Left hindlimb (tissue), 1 donor: ENCODE data around the gene TP53AIP1.
A peak's percentile ranks its signal among the peaks of the same experiment; 100 is the strongest.

Source experiments
- DNase-seq: peaks from one replicate; pipeline ENCODE4 v3.0.0-alpha.2; 2018

The TP53AIP1 gene

DNA sequence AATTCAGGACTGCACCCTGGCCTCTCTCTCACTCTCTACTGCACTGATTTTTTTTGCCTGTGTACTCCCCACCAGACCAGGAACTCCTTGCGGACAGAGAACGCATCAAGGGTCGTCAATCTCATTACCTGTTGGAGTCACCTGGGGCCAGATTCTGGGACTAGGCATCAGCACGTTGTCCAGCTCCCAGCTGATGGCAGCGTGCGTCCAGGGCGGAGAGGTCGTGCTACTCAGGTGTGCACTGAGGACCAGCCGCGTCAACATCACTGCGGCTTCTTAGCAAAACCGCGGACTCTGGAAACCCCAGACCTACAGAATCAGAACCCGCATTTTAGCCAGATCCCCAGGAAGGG is 38.4 kb downstream of the TP53AIP1 start:
- no peak for DNase-seq

DNA sequence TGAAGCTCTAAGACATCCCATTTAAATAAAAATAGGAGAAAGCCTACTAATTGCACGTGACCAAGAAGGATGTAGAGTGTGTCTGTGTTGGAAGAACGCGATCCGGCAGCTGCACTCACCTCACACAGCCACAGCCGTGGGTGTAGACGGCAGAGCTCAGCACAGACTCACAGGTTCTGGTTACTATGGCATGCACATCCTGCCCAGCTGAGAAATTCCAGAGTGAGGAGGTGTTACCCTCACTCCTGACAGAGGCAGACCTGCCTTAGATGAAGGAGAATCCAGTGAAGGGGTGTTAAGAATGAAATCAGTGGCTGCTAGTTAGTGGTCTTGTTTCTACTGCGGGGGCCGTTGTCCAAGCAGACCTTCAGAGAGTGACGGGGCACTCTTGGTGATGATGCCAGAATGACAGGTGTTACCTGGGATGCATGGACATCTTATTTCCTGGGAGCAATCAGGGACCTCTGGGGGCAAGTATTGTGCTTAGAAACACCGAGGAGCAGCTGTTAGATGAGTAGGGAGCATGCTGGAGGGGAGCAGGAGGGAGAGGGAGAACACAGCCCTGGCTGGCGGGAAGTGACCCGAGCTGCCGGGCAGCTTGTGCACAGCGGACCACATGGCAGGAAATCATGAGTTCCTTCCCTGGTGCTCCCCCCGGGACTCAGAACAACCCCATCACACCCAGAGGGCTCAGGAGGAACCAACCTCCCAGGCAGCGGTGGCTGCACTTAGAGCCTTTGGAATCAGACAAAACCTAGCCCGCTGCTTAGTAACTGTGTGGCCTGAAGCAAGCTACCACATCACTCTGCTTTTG is 39.2 kb downstream of the TP53AIP1 start:
- DNase-seq = no peak

DNA sequence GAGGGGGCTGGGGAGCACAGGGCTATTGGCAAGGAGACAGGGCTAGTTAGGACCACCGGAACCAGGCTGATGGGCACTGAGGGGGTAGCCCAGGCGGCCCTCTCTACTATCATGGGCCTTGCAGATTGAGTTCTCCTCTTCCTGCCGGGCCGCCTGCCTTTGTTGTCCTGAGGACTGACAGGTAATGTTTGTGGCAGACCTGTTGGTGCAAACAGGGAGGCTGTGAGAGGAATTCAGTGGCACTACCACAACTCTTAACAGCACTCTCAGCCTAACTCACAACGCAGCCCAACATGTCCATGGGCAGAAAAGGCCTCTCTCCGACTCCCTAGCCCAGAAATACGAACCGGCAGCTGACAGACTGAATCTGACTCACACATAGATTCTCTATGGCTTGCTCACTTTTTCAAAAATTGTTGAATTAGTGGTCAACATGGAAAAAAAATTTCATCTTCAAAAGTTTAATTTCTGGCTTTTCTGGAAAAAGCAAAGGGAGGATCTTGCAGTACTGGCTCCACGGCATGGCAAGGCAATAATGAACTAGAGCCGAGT is 40.1 kb downstream of the TP53AIP1 start:
- no peak for DNase-seq

DNA sequence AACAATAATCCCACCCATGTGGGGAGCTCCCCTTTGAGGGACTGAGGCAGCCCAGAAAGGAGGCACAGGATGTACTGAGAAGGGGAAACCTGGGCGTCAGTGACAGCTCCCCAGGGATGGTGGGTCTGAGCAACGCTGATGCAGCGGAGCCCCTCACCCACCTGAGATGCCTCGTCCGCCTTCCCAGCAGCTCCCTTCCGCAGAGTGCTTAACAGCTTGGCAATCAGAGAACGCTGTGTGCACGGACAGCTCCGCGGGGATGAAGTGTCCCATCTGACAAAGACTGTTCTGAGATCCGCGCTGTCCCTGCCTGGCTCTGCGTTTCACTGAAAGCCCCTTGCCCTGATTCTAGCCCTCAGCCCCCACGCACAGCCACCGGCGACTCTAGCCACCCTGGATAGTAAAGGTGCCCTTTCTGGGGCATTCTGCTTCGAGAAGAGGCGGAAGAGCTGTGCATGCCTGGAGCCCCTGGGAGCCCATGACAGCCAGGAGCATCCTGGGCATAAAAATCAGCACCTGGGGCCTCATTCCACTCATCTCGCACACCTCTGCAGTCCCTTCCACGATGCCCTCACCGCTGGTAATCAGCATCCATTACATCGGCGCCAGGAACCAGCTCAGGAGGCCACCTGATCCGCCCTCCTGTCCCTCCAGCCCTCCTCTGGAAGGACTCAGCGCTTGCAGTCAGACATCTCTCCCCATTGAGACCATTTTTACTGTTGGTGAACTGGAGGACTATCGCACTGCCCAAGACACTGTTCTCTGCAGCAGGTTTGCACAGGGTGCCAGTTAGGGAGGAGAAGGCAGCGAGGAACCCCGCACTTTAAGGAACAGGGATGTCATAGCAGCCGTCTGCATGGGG is 40.8 kb downstream of the TP53AIP1 start:
- DNase-seq = no peak

DNA sequence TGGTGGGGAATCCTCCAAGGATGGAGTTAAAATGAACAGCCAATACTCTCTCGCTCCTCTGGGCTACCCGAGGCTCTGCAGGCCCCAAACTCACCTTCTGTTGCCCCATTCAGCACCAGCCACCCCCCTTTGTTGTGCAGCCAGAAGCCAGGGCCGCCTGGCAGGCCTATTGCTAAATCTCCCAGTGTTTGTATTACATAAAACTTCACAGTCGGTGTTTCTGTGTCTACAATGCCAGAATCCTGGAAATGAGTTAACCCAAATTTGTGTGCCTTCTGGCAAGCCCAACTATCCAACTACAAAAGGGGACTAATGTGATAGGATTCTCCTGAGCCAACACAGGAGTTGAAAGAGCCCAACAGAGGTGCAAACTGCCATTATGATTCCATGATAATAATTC is 42.2 kb downstream of the TP53AIP1 start:
- no peak for DNase-seq

DNA sequence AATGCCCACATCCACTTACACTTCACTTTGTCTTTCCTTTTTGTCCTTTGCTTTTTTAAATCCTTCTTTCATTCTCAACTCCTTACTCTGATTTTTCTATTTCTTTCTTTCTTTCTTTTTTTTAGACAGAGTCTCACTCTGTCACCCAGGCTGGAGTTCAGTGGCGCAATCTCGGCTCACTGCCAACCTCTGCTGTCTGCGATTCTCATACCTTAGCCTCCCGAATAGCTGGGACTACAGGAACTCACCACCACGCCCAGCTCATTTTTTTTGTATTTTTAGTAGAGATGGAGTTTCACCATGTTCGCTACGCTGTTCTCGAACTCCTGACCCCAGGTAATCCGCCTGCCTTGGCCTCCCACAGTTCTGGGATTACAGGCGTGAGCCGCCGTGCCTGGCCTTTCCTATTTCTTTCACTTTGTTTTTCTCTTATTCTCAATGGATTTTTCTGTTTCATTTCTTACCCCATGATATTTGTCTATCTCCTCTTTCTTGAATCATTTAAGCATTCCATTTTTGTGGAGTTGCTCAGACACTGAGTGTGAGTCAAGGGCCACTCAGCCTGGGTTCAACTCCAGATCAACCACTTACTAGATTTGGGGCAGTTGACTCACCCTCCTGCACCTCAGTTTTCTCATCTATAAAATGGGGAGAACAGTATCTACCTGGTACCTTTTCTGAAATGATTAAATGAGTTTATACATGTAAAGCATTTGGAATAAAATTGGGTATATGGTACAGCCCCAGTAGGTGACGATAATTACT is 43.9 kb downstream of the TP53AIP1 start:
- no peak for DNase-seq

DNA sequence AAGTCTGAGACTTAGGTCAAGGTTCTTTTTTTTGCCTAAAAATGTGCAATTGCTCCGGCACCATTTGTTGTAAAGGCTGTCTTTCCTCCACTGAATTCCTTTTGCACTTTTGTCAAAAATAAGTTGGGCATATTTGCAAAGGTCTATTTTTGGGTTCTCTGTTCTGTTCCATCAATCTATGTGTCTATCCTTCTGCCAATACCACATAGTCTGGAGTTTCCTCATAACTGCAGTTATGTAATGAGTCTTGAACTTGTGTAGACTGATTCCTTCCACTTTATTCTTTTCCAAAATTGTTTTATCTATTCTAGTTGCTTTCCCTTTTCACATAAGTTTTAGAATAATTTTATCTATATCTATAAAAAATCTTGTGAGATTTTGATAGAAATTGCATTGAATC is 44.8 kb downstream of the TP53AIP1 start:
- DNase-seq = no peak

DNA sequence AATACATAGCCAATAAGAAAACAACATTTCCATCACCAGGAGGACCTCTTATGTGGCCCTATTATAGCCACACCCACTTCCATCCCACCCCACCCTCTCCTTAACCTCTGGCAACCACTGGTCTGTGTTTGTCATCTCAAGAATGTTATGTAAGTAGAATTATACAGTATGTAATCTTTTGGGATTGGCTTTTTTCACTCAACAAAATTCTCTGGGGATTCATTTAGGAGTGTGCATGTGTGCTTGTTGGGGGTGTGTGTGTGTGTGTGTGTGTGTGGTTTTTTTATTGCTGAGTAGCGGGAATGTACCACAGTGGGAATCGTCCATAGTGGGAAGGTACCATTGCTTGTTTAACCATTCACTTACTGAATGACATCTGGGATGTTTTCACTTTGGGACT is 46.3 kb downstream of the TP53AIP1 start:
- no peak for DNase-seq

DNA sequence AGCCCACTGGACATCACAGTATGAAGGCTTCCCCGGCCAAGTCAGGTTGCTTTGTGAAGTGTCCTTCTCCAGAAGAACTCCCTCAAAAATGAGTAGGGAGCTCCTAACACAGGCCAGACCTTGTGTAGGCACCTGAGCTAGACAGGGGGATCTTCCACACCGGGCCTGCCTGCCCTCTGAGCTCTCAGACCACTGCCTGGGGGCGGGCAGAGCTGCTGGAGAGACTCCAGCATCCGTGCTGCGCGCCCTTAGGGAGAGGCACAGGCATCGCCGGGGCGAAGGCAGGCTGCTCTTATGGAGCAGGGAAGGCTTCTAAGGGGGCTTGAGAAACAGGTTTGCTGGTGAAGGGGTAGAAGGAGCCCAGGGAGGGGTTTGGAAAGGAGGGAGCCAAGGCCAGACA is 47.1 kb downstream of the TP53AIP1 start:
- DNase-seq = no peak

DNA sequence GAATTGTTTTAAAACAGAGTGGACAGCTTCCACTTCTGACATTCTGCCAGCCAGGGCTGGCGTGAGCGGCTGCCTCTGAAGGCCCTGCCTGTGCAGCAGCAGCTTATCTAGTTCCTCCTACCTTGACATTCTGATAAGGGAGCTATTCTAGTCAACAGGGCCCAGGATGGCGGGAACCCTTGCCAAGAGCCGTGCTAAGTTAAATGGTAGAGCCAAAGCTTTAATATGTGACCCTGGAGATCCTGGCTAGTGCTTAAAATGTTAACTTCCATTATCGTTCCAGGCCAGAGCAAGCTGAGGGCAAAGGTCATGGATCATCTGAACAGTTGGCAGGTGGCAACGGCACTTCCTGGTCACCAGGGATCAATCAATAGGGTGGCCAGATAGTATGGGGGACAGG is 48.0 kb downstream of the TP53AIP1 start:
- DNase-seq = no peak

DNA sequence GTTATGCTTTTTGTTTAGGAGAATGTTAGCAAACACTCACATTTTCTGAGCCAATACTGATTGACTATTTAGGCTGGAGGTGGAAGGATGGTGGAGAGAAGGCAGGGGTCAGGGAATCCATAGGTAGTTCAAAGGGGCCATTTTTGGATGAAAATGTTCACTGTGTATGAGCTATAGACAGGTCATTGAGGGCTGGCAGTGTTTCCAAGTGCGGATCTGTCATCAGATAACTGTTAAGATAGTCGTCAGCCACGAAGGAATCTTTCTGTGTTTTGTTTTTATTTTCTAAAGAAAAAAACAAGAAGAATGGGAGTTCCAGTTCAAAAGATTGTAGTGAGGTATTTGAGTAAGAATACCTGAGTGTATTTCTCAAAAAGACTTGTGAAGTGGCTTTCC is 48.4 kb downstream of the TP53AIP1 start:
- DNase-seq = no peak

DNA sequence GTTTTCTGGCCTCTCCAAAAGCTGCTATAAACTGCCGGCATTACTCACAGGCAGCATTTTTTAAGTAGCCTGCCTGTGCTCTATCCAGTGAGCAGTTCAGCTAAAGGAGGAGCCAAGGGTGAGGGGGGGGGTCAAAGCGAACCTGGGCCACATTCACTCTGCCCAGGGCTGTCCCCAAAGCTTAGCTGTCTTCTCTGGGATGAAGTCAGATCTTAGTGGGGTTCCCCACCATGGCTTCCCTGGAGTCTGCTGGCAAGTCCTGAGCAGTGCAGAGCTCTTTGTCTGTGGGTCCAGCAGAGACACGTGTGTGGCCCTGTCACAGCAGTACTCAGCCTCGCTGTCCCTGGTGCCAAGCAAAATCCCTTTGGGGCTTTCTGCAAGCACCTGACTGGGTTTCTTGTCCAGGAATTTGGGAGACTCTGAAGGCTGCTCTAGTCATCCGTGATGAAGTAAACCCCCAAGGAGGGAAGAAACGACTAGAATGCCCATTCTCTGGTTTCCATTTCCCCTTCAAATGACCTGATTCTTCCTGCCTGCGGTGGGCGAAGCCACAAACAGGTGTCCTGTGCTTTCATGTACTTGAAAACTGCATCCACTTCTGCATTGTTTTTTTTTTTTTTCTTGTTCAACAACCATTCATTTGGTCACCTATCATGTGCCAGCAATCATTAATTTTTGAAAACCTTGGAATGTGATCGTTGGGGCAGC is 48.9 kb downstream of the TP53AIP1 start:
- DNase-seq = no peak

DNA sequence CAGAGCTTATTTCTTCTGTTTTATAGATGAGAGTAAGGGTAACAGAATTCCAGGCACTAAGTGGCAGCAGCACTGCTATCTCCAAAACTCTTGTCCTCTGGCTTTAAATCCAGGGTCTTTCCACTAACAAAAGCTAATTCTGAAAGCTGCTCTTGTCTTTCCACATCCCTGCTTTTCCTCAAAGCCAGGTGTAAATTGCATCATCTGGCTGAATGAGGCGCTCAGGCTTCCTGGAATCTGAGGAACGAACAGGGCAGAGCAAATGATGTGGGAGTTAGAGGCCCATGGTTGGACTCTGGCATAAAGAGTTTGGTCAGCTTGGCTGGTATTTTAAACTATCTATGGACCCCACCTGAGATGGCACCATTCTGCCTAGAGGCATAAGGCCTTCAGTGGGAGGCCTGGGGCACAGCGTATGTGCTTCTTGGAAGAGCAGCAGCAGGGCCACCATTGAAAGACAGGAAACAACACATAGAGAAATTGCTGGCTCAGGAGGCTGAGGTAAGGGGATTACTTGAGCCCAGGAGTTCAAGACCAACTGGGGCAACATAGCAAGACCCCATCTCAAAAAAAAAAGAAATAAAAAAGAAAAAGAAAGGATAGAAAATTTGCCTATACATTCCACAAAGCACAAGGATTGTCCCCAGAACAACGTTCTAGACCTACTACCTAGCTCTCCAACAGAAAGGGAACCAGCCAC is 49.7 kb downstream of the TP53AIP1 start:
- no peak for DNase-seq

DNA sequence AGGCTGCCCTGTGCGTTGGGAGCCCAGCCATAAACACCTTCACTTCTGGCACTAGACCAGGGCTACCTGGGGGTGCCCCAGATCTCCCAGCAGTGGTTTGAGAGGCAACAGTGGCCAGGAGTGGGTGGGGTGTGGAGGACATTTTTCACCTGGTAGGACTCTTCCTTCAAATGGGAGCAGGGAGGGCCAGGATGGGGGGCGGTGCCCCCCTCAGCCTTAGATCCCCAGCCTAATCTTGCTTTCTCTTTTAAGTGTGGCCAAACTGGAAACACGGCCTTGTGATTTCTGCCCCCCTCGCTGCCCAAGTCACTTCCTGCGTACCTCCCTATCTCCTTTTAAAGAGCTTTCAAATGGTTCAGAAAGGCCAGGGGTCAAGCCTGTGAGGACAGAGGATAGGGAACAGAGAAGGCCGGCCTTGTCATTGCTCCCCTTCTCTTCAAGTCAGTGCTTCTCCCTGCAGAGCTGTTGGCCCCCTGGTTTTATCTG is 50.7 kb downstream of the TP53AIP1 start:
- no peak for DNase-seq

DNA sequence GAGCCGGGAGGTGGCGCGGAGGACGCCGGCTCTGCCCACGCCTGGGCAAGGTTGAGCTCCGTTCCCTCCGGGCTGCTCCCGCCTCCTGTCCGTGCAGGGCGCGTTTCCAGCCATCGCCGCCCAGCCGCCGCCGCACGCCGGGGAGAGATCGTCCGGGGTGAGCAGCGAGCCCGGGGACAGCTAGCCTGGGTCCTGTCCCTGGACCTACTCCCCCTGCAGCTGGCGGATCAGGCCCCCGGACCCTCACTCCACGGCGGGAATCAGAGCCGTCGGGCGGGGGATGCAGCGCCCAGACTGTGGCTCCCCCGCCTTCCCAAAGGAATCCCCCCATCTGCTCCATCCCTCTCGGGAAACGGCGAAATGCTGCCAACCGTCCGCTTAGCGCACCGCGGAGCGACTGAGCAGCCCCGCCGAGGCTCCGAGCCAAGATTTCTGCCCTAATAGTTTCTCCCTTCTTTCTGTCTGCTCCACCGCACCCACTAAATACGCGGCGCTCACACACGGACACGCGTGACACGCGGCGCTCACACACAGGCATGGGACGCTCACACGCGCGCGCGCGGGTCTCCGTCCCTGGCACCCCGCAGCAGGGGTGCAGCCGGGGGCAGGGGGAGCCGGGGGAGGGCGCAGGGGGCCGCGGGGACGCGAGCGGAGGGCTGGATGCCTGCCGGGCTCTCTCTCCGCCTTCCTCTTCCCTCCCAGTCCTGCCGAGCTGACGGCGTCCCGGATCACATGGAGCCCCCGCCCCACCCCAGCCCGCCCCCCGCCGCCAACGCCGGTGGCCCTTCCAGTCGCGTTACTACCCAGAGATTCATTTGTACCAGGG is 51.9 kb downstream of the TP53AIP1 start, which contains the start of gene KCNJ5:
Gene KCNJ5 (plus strand): TSS at position 814 of the 826 bp plus-strand sequence. CDS start 19,918 bp downstream, outside the sequence.
- peak; percentile 54 for DNase-seq

DNA sequence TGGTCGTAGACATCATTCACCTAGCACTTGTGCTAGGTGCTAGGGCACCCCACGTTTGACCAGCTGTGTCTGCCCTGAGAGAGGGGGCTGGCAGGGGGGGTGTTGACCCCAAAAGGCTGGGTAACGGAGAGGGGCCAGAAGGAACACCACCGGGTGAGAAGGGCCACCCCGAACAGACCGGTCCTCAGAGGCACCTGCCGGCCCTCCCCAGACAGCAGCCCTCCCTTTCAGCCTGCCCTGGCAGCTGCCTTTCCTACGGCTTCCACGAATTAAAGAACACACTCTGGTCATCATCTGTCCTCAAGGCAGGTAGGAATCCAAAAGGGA is 52.5 kb downstream of the TP53AIP1 start:
- DNase-seq = no peak

DNA sequence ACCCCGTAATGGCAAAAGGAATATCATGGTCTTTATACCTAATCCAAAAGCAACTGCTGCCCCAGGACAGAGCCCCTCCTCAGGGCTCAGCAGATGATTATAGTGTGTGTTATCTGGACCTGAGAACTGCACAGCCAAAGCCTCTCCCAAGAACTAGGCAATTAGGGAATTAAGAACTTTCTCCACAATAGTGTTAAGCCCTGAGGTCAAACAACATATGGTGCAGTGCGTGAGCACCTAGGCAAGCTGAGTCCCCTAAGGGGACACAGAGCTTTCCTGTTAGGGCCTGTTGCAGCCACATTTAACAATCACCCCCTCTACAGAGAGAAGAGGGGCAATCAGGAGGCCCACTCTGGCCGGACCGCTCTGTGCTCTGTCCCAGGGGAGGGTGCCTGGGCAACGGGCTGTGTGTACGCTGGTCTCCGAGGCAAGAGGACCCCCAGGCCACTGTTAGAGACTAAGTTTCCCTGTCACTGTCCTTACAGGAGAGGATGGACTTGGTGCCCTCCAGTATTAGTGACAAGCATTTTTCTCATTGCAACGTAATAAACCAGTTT is 52.9 kb downstream of the TP53AIP1 start:
- DNase-seq = no peak

DNA sequence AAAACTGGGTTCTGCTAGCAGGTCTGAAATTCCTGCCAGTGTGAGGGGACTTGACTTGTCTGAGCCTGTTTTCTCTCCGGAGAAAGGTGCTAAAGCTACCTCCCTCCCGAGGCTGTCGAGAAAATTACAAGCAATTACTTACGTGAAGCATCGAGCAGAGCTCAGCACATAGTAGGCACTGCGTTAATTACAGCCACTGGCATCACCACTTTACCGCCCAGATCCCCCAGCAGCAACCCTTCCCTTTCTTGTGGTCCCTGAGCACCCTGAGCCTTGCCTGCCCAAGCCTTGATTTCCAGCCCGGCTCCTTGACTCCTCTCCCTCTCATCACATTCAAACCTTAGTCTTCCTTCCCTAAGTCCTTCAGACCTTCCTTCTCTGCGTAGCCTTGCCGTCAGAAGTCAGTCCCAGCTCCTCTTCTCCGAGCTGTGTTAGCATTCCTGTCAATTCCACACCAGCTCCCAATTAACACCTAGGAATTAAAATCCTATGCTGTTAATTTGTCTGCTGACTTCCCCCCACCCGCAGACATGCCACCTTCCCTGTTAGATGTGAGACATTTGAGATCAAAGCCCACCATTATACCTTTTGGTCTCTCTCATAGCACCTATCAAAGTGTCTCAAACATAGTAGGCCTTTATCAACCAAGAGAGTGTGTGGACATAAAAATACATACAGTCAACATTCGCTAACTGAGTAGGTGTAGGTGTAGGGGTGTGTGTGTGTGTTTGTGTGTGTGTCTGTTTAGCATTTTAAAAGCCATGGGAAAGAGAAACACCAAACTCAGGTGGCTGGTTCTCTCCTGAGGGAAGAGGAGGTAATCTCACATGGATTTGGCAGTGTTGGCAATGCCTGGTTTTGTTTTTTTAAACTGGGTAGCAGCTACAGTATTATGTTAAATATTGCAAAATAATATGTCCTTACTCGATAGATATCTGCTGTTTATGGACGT is 54.4 kb downstream of the TP53AIP1 start:
- DNase-seq = no peak
